Measurements from ENCODE around the gene RASA1.

The RASA1 gene

DNA sequence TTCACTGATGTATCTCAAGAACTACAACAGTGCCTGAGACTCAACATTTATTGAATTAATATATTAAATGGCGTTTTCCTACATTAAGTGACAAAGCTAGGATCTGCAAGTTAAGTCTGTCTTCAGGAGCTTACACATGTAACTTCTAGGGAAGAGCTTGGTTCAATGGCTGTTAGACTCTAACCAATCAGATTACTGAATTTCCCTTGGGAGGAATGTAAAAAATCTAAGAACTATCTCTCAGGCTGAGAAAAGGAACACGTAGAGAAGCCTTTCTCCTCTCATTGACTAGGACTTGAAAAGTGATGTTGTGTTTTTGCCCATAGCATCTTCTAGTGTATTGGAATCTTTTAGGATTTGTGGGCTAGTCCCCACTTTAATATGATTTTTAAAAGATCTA lies 91.4 kb downstream of the RASA1 start:
- H3K36me3 ChIP-seq (ENCODE audit: insufficient read depth, low read length) = peaks cover 12% of the 10 kb centered on the region; the same call in 1 of the 2 replicates
- H3K4me1 ChIP-seq (ENCODE audit: insufficient read depth, low read length, severe bottlenecking) = no peaks in the 10 kb centered on the region
- no peaks in the 10 kb centered on the region for H4K20me1 ChIP-seq (ENCODE audit: insufficient read depth, low read length)
- H3K9ac ChIP-seq (ENCODE audit: low read length) = no peak overlapping the region
- no peaks in the 10 kb centered on the region for H3F3A ChIP-seq (ENCODE audit: insufficient read depth, low read length)
- no peaks in the 10 kb centered on the region for H3K79me2 ChIP-seq (ENCODE audit: insufficient read depth, low read length)
- H3K4me2 ChIP-seq (ENCODE audit: low read length) = no peak overlapping the region
- no peaks in the 10 kb centered on the region for H3K9me3 ChIP-seq (ENCODE audit: low read length)
- TF ChIP-seq EZH2 (IDR thresholded peaks at IDR 0.05; ENCODE audit: borderline replicate concordance, low read length) = no peak
- TF ChIP-seq, protein P1, sequence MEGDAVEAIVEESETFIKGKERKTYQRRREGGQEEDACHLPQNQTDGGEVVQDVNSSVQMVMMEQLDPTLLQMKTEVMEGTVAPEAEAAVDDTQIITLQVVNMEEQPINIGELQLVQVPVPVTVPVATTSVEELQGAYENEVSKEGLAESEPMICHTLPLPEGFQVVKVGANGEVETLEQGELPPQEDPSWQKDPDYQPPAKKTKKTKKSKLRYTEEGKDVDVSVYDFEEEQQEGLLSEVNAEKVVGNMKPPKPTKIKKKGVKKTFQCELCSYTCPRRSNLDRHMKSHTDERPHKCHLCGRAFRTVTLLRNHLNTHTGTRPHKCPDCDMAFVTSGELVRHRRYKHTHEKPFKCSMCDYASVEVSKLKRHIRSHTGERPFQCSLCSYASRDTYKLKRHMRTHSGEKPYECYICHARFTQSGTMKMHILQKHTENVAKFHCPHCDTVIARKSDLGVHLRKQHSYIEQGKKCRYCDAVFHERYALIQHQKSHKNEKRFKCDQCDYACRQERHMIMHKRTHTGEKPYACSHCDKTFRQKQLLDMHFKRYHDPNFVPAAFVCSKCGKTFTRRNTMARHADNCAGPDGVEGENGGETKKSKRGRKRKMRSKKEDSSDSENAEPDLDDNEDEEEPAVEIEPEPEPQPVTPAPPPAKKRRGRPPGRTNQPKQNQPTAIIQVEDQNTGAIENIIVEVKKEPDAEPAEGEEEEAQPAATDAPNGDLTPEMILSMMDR (IDR thresholded peaks at IDR 0.05; ENCODE audit: low read length) = no peak
- no peaks in the 10 kb centered on the region for H3K27me3 ChIP-seq (ENCODE audit: insufficient read depth, low read length)
- no peak overlapping the region for H2AFZ ChIP-seq (ENCODE audit: low read length)
- H3K4me3 ChIP-seq (ENCODE audit: low read depth, low read length, poor library complexity, severe bottlenecking) = no peak overlapping the region
- H3K27ac ChIP-seq (ENCODE audit: low read depth, low read length, poor library complexity, severe bottlenecking) = no peak overlapping the region
- H3K9me2 ChIP-seq (ENCODE audit: low read depth, low read length) = no peaks in the 10 kb centered on the region

DNA sequence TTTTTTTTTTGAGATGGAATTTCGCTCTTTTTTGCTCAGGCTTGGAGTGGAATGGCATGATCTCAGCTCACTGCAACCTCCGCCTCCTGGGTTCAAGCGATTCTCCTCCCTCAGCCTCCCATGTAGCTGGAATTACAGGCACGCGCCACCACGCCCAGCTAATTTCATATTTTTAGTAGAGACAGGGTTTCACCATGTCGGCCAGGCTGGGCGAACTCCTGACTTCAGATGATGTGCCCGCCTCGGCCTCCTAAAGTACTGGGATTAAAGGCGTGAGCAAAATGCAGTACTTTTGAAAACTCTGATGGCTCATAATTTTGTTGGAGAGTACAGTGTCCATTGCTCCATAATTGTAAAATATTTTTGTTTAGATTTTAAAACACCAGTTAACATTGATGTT lies 92.4 kb downstream of the RASA1 start:
- H3K4me2 ChIP-seq (ENCODE audit: low read length) = no peak overlapping the region
- H3K27ac ChIP-seq (ENCODE audit: low read depth, low read length, poor library complexity, severe bottlenecking) = no peak overlapping the region
- no peak overlapping the region for H3K9ac ChIP-seq (ENCODE audit: low read length)
- H3K9me3 ChIP-seq (ENCODE audit: low read length) = no peaks in the 10 kb centered on the region
- no peaks in the 10 kb centered on the region for H3K9me2 ChIP-seq (ENCODE audit: low read depth, low read length)
- no peaks in the 10 kb centered on the region for H3F3A ChIP-seq (ENCODE audit: insufficient read depth, low read length)
- TF ChIP-seq, protein P1 (IDR thresholded peaks at IDR 0.05; ENCODE audit: low read length) = no peak
- TF ChIP-seq EZH2 (IDR thresholded peaks at IDR 0.05; ENCODE audit: borderline replicate concordance, low read length) = no peak
- H3K4me3 ChIP-seq (ENCODE audit: low read depth, low read length, poor library complexity, severe bottlenecking) = no peak overlapping the region
- H4K20me1 ChIP-seq (ENCODE audit: insufficient read depth, low read length) = no peaks in the 10 kb centered on the region
- H3K36me3 ChIP-seq (ENCODE audit: insufficient read depth, low read length) = peaks cover 8% of the 10 kb centered on the region; the same call in 1 of the 2 replicates
- H3K27me3 ChIP-seq (ENCODE audit: insufficient read depth, low read length) = no peaks in the 10 kb centered on the region
- no peaks in the 10 kb centered on the region for H3K4me1 ChIP-seq (ENCODE audit: insufficient read depth, low read length, severe bottlenecking)
- H3K79me2 ChIP-seq (ENCODE audit: insufficient read depth, low read length) = no peaks in the 10 kb centered on the region
- no peak overlapping the region for H2AFZ ChIP-seq (ENCODE audit: low read length)

DNA sequence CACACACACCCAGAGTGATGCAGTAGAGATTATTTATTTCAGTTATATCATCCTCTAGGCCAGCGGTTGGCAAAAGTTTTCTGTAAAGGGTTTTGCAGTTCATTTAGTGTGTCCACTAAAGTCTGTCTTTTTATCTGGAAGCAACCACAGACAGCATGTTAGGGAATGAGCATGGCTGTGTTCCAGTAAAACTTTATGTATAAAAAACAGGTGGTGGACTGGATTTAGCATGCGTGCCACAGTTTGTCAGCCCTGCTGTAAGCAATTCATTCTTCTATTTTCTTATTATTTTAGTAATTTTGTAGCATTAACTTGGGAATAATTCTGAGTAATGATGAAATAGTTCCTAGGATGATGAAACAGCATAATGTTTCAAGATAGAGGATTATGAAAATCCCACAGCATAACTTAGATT lies 93.4 kb downstream of the RASA1 start:
- H3K9me2 ChIP-seq (ENCODE audit: low read depth, low read length) = no peaks in the 10 kb centered on the region
- peaks cover 6% of the 10 kb centered on the region; the same call in 1 of the 2 replicates for H3K36me3 ChIP-seq (ENCODE audit: insufficient read depth, low read length)
- H3K4me2 ChIP-seq (ENCODE audit: low read length) = no peak overlapping the region
- H3K9me3 ChIP-seq (ENCODE audit: low read length) = no peaks in the 10 kb centered on the region
- no peak overlapping the region for H2AFZ ChIP-seq (ENCODE audit: low read length)
- H3K79me2 ChIP-seq (ENCODE audit: insufficient read depth, low read length) = no peaks in the 10 kb centered on the region
- no peak overlapping the region for H3K4me3 ChIP-seq (ENCODE audit: low read depth, low read length, poor library complexity, severe bottlenecking)
- no peak overlapping the region for H3K27ac ChIP-seq (ENCODE audit: low read depth, low read length, poor library complexity, severe bottlenecking)
- no peak overlapping the region for H3K9ac ChIP-seq (ENCODE audit: low read length)
- H3K27me3 ChIP-seq (ENCODE audit: insufficient read depth, low read length) = no peaks in the 10 kb centered on the region
- no peaks in the 10 kb centered on the region for H3K4me1 ChIP-seq (ENCODE audit: insufficient read depth, low read length, severe bottlenecking)
- TF ChIP-seq EZH2 (IDR thresholded peaks at IDR 0.05; ENCODE audit: borderline replicate concordance, low read length) = no peak
- TF ChIP-seq, protein P1 (IDR thresholded peaks at IDR 0.05; ENCODE audit: low read length) = no peak
- no peaks in the 10 kb centered on the region for H3F3A ChIP-seq (ENCODE audit: insufficient read depth, low read length)
- no peaks in the 10 kb centered on the region for H4K20me1 ChIP-seq (ENCODE audit: insufficient read depth, low read length)

Measured in OCI-LY1 (cell line).